Dedifferentiated amniotic fluid mesenchymal stem cell (primary cell): ENCODE data around the gene CDK12.

Experiments used
- DNase-seq: peaks from one replicate; pipeline ENCODE4 v3.0.0-alpha.2; 2016; ENCODE audit errors: extremely low spot score

Gene CDK12

GRCh38 chr17:39582658-39583057, 121.4 kb downstream of the CDK12 start:
- no peak for DNase-seq
